A673 (cell line): ENCODE results near the gene ABCB6. TPM values are rescaled to one million over a fixed set of nuclear protein-coding genes. Genes with fewer than 3 reads are reported as not detected.

ENCODE experiments used
- BruUV-seq: library from RNA; stranded (reverse); fragments of 400-500 nt; replicated peaks from 2 replicates; lab custom pipeline; 2021; lab: Mats Ljungman, UMichigan
- CTCF ChIA-PET: fragments of 300-600 bp; sonication (Branson Sonifier 250); formaldehyde crosslinking; loops from one replicate; lab custom pipeline; 2022; ENCODE audit warnings: antibody characterized with exemption; lab: Charles Lee
- POLR2A ChIA-PET: fragments of 300-600 bp; sonication (Branson Sonifier 250); formaldehyde crosslinking; loops from one replicate; lab custom pipeline; 2022; ENCODE audit warnings: antibody characterized with exemption; ENCODE audit not compliant: low non-redundant PET; lab: Charles Lee
- DNase-seq: peaks from one replicate; pipeline ENCODE4 v3.0.0-alpha.2; 2015; ENCODE audit warnings: low spot score
- H3K27ac ChIP-seq: fragments of 200-600 bp; sonication (generic); 2 replicates; pipeline ENCODE4 v1.5.1; 2016; ENCODE audit warnings: mixed run types, low read depth, mild to moderate bottlenecking, mixed read lengths, antibody characterized with exemption, low read length; ENCODE audit not compliant: poor library complexity, severe bottlenecking
- H3K27me3 ChIP-seq: fragments of 200-600 bp; sonication (generic); replicated peaks from 2 replicates; pipeline ENCODE4 v1.6.1; 2017; ENCODE audit warnings: mixed run types, low read depth, mild to moderate bottlenecking, mixed read lengths, antibody characterized with exemption, low read length; ENCODE audit not compliant: insufficient read depth, poor library complexity
- H3K36me3 ChIP-seq: fragments of 200-600 bp; sonication (generic); 2 replicates; pipeline ENCODE4 v1.6.1; 2016; ENCODE audit warnings: mixed run types, mild to moderate bottlenecking, mixed read lengths, antibody characterized with exemption, low read length; ENCODE audit not compliant: insufficient read depth, poor library complexity, severe bottlenecking
- H3K4me1 ChIP-seq: fragments of 200-600 bp; sonication (generic); 2 replicates; pipeline ENCODE4 v1.6.1; 2017; ENCODE audit warnings: mixed run types, mild to moderate bottlenecking, mixed read lengths, antibody characterized with exemption, low read length; ENCODE audit not compliant: insufficient read depth, poor library complexity, severe bottlenecking
- H3K4me3 ChIP-seq: fragments of 200-600 bp; sonication (generic); 2 replicates; pipeline ENCODE4 v1.5.1; 2016; ENCODE audit warnings: low read depth, mixed run types, mild to moderate bottlenecking, mixed read lengths, low read length; ENCODE audit not compliant: poor library complexity, severe bottlenecking
- H3K9me3 ChIP-seq: fragments of 200-600 bp; sonication (generic); 2 replicates; pipeline ENCODE4 v1.6.1; 2016; ENCODE audit warnings: mixed run types, low read depth, mild to moderate bottlenecking, mixed read lengths, antibody characterized with exemption, low read length; ENCODE audit not compliant: poor library complexity, severe bottlenecking
- EZH2 ChIP-seq: fragments of 200-600 bp; sonication (generic); IDR thresholded peaks from 2 replicates; pipeline ENCODE4 v1.6.1; 2017; ENCODE audit warnings: borderline replicate concordance, low read depth, mild to moderate bottlenecking, mixed read lengths, antibody characterized with exemption, low read length; ENCODE audit not compliant: poor library complexity, severe bottlenecking
- intact Hi-C: fragments of 100-400 bp; cut with micrococcal nuclease; formaldehyde crosslinking; loops from one replicate; pipeline ENCODE4 v1.10.0; 2022; ENCODE audit not compliant: unreplicated experiment
- total RNA-seq: library from RNA; stranded (reverse); gene quantifications from 2 replicates; pipeline ENCODE4 v1.2.3, GENCODE V29; 2021
- TF ChIP-seq, protein P1 (sequence below): fragments of 300-800, 200-600 bp; sonication (generic); conservative IDR thresholded peaks from 2 replicates; pipeline ENCODE4 v1.5.1; 2017; ENCODE audit warnings: low read depth, mild to moderate bottlenecking, antibody characterized with exemption, low read length, moderate library complexity, mixed read lengths

Gene ABCB6
- total RNA-seq, 1 experiment from 2014 or later, result 101 TPM

DNA sequence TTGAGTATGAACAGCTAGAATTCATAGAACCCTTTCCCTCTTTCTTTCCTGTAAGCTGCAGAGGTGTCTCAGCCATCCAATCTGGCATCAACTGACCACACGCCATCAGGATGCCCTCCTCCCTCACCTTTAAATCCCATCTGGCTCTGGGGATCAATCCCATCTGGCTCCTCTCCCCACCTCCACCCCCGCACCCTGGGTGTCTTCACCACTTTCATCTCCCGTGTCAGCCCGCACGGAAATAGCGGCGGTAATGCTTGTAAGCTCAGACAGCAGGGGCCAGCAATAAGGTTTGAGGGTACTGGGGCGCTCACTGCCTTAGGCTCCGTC lies 33.8 kb upstream of the ABCB6 start:
- TSS peak; percentile 41 for BruUV-seq
- POLR2A ChIA-PET, result no interaction called here
- intact Hi-C loops, result no loop called here

DNA sequence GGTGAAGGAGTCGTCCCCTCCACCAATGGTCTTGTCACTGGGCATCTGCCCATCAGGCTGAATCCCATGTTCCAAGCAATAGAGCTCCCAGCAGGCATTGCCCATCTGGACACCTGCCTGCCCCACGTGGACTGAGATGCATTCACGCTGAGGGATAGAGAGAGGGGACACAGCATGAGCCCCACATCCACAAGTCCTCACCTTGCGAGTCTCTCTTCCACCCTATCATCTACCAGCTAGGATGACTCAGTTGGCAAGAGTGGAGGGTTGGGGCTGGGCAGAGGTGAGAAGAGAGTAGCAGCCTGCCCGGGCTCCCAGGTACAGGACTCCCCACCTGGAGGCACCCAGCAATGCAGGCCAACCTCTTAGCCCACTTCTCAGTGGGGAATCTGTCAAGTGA lies 33.3 kb upstream of the ABCB6 start:
- H3K27me3 ChIP-seq, result peaks cover 22% of the 10 kb centered on the region
- CTCF ChIA-PET, result interaction anchor here (1.1 kb wide), 1 partner anchor 26 kb away, joined by 10 read pairs; no protein-coding TSS in a partner anchor
- intact Hi-C loops, result no loop called here

More for the DNA sequence above, 33.8 kb upstream of the ABCB6 start:
- Histone ChIP-seq H3K9me3 (no peaks in the 10 kb centered on the region), H3K27me3 (peaks cover 22% of the 10 kb centered on the region), H3K36me3 (peaks cover 5% of the 10 kb centered on the region), H3K27ac (peak overlapping the region; percentile 62), H3K4me1 (peaks cover 37% of the 10 kb centered on the region), H3K4me3 (peak overlapping the region; percentile 71)
- DNase-seq, result no peak
- CTCF ChIA-PET, result interaction anchor here (0.6 to 1.1 kb wide), 3 partner anchors 26 to 80 kb away, joined by 6 to 10 read pairs (median 8); no protein-coding TSS in a partner anchor
- TF ChIP-seq EZH2, result no peak
- TF ChIP-seq, protein P1, sequence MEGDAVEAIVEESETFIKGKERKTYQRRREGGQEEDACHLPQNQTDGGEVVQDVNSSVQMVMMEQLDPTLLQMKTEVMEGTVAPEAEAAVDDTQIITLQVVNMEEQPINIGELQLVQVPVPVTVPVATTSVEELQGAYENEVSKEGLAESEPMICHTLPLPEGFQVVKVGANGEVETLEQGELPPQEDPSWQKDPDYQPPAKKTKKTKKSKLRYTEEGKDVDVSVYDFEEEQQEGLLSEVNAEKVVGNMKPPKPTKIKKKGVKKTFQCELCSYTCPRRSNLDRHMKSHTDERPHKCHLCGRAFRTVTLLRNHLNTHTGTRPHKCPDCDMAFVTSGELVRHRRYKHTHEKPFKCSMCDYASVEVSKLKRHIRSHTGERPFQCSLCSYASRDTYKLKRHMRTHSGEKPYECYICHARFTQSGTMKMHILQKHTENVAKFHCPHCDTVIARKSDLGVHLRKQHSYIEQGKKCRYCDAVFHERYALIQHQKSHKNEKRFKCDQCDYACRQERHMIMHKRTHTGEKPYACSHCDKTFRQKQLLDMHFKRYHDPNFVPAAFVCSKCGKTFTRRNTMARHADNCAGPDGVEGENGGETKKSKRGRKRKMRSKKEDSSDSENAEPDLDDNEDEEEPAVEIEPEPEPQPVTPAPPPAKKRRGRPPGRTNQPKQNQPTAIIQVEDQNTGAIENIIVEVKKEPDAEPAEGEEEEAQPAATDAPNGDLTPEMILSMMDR, result no peak

DNA sequence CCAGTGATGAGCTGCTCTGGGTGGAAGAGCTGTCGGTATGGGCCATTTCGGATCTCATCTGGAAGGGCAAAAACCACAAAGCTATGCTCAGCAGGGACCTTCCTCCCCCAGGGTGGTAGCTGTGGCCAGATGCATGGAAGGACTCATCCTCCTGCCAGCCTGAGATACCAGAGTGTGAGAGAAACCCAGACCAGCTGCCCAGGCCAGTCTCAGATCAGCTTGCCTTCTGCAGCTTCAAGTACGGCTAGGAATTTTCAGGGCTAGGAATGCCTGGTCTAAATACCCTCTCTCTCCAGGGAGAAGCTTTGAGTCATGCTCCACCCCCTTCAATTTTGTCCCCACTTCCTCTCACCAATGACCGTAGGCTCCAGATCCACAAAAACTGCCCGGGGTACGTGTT lies 32.9 kb upstream of the ABCB6 start:
- ChIA-PET POLR2A (no interaction called here), CTCF (no interaction called here)
- Histone ChIP-seq H3K9me3 (no peaks in the 10 kb centered on the region), H3K27ac (no peak overlapping the region), H3K4me3 (peak overlapping the region; percentile 71), H3K27me3 (peaks cover 22% of the 10 kb centered on the region), H3K36me3 (peaks cover 10% of the 10 kb centered on the region), H3K4me1 (peaks cover 37% of the 10 kb centered on the region)
- DNase-seq, result no peak
- intact Hi-C loops, result no loop called here
- BruUV-seq, result no TSS peak
- TF ChIP-seq EZH2, result no peak
- TF ChIP-seq, protein P1, result no peak

More for the DNA sequence above, 33.3 kb upstream of the ABCB6 start:
- TF ChIP-seq, protein P1, result no peak
- TF ChIP-seq EZH2, result no peak
- Histone ChIP-seq H3K9me3 (no peaks in the 10 kb centered on the region), H3K4me3 (peak overlapping the region; percentile 71), H3K4me1 (peaks cover 37% of the 10 kb centered on the region), H3K36me3 (peaks cover 6% of the 10 kb centered on the region), H3K27ac (no peak overlapping the region)
- no TSS peak for BruUV-seq
- POLR2A ChIA-PET, result no interaction called here
- DNase-seq, result no peak
